Testis (tissue), 2 donors: ENCODE results near the gene PRTFDC1.

Source experiments
- POLR2A ChIP-seq: fragments of 450-650 bp; IDR thresholded peaks from one replicate; pipeline ENCODE4 v1.6.1; 2017; ENCODE audit warnings: antibody characterized with exemption, mild to moderate bottlenecking, moderate library complexity
- TF ChIP-seq, protein P1 (sequence below), 3 experiments: fragments of 450-650 bp in 2 of 3; fragments of 200-600 bp in 1 of 3; sonication (generic) in 1 of 3; IDR thresholded peaks; one replicate each; pipeline ENCODE4 v1.5.1; 2016 to 2019; ENCODE audit warnings: antibody characterized with exemption in 3 of 3, mild to moderate bottlenecking in 2 of 3, moderate library complexity in 1 of 3

DNA sequence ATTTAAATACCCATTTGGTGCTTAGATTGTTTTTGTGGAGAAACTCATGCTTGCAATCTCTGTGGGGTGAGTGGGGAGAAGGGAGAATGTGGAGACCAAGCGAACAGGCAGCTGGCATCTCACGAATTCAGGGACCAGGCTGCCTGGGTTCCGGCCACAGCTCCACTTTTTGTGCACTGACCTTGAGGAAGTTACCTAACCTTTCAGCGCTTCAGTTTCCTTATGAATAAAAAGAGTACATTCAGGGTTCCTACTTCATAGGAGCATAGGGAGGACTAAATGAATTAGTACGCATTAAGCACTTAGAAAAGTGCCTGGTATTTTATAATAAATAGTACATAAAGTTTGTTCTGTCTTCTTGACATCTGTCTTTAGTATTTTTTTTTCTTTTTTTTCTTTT, 72.5 kb downstream of the PRTFDC1 start:
- TF ChIP-seq, protein P1, sequence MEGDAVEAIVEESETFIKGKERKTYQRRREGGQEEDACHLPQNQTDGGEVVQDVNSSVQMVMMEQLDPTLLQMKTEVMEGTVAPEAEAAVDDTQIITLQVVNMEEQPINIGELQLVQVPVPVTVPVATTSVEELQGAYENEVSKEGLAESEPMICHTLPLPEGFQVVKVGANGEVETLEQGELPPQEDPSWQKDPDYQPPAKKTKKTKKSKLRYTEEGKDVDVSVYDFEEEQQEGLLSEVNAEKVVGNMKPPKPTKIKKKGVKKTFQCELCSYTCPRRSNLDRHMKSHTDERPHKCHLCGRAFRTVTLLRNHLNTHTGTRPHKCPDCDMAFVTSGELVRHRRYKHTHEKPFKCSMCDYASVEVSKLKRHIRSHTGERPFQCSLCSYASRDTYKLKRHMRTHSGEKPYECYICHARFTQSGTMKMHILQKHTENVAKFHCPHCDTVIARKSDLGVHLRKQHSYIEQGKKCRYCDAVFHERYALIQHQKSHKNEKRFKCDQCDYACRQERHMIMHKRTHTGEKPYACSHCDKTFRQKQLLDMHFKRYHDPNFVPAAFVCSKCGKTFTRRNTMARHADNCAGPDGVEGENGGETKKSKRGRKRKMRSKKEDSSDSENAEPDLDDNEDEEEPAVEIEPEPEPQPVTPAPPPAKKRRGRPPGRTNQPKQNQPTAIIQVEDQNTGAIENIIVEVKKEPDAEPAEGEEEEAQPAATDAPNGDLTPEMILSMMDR (IDR thresholded peaks at IDR 0.05), result no peak
- no peak for TF ChIP-seq POLR2A
